ENCODE measurements around the gene GAMT. TPM values are rescaled to one million over a fixed set of nuclear protein-coding genes. Genes with fewer than 3 reads are reported as not detected.
A peak's percentile ranks its signal among the peaks of the same experiment; 100 is the strongest.

GAMT gene
- total and polyA plus RNA-seq, 2 of the 13 experiments (the other 11 are each of a cell fraction or from before 2014, with no cell fraction given), result 115 to 124 TPM

- TF ChIP-seq, protein P1, sequence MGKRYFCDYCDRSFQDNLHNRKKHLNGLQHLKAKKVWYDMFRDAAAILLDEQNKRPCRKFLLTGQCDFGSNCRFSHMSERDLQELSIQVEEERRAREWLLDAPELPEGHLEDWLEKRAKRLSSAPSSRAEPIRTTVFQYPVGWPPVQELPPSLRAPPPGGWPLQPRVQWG (CRISPR knock-in tag; IDR thresholded peaks at IDR 0.05; ENCODE audit: borderline replicate concordance, low read depth), result no peak
- peak; percentile 80 for TF ChIP-seq SALL1 (CRISPR knock-in tag; IDR thresholded peaks at IDR 0.05)
- no peak for TF ChIP-seq BRF2 (CRISPR knock-in tag; IDR thresholded peaks at IDR 0.05)
- TF ChIP-seq ERF (CRISPR knock-in tag; IDR thresholded peaks at IDR 0.05), result peak; percentile 58
- TF ChIP-seq LCORL (IDR thresholded peaks at IDR 0.05), result no peak
- TF ChIP-seq LCORL (CRISPR knock-in tag; IDR thresholded peaks at IDR 0.05), result no peak
- TF ChIP-seq, protein P2, sequence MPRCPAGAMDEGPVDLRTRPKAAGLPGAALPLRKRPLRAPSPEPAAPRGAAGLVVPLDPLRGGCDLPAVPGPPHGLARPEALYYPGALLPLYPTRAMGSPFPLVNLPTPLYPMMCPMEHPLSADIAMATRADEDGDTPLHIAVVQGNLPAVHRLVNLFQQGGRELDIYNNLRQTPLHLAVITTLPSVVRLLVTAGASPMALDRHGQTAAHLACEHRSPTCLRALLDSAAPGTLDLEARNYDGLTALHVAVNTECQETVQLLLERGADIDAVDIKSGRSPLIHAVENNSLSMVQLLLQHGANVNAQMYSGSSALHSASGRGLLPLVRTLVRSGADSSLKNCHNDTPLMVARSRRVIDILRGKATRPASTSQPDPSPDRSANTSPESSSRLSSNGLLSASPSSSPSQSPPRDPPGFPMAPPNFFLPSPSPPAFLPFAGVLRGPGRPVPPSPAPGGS (CRISPR knock-in tag; IDR thresholded peaks at IDR 0.05), result 0 out of 2 replicates have a peak, but pooled peaks have one; percentile 48
- TF ChIP-seq MTF2 (CRISPR knock-in tag; IDR thresholded peaks at IDR 0.05; ENCODE audit: borderline replicate concordance), result peak; percentile 69; the same call in 1 of the 2 replicates
- TF ChIP-seq, protein P3, sequence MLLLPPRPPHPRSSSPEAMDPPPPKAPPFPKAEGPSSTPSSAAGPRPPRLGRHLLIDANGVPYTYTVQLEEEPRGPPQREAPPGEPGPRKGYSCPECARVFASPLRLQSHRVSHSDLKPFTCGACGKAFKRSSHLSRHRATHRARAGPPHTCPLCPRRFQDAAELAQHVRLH (CRISPR knock-in tag; IDR thresholded peaks at IDR 0.05; ENCODE audit: borderline replicate concordance, low read depth), result peak; percentile 77
- TF ChIP-seq PAF1 (CRISPR knock-in tag; IDR thresholded peaks at IDR 0.05), result no peak
- no peak for TF ChIP-seq ZNF124 (CRISPR knock-in tag; IDR thresholded peaks at IDR 0.05)
- TF ChIP-seq ZNF619 (CRISPR knock-in tag; IDR thresholded peaks at IDR 0.05), result 0 out of 2 replicates have a peak, but pooled peaks have one; percentile 56
- no peak; the same call in 1 of the 2 replicates for TF ChIP-seq PITX1 (CRISPR knock-in tag; IDR thresholded peaks at IDR 0.05)
- TF ChIP-seq, protein P4, sequence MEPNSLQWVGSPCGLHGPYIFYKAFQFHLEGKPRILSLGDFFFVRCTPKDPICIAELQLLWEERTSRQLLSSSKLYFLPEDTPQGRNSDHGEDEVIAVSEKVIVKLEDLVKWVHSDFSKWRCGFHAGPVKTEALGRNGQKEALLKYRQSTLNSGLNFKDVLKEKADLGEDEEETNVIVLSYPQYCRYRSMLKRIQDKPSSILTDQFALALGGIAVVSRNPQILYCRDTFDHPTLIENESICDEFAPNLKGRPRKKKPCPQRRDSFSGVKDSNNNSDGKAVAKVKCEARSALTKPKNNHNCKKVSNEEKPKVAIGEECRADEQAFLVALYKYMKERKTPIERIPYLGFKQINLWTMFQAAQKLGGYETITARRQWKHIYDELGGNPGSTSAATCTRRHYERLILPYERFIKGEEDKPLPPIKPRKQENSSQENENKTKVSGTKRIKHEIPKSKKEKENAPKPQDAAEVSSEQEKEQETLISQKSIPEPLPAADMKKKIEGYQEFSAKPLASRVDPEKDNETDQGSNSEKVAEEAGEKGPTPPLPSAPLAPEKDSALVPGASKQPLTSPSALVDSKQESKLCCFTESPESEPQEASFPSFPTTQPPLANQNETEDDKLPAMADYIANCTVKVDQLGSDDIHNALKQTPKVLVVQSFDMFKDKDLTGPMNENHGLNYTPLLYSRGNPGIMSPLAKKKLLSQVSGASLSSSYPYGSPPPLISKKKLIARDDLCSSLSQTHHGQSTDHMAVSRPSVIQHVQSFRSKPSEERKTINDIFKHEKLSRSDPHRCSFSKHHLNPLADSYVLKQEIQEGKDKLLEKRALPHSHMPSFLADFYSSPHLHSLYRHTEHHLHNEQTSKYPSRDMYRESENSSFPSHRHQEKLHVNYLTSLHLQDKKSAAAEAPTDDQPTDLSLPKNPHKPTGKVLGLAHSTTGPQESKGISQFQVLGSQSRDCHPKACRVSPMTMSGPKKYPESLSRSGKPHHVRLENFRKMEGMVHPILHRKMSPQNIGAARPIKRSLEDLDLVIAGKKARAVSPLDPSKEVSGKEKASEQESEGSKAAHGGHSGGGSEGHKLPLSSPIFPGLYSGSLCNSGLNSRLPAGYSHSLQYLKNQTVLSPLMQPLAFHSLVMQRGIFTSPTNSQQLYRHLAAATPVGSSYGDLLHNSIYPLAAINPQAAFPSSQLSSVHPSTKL (CRISPR knock-in tag; IDR thresholded peaks at IDR 0.05), result 0 out of 2 replicates have a peak, but pooled peaks have one; percentile 18
- 0 out of 2 replicates have a peak, but pooled peaks have one; percentile 18 for TF ChIP-seq ZNF331 (CRISPR knock-in tag; IDR thresholded peaks at IDR 0.05)
- TF ChIP-seq, protein P5, sequence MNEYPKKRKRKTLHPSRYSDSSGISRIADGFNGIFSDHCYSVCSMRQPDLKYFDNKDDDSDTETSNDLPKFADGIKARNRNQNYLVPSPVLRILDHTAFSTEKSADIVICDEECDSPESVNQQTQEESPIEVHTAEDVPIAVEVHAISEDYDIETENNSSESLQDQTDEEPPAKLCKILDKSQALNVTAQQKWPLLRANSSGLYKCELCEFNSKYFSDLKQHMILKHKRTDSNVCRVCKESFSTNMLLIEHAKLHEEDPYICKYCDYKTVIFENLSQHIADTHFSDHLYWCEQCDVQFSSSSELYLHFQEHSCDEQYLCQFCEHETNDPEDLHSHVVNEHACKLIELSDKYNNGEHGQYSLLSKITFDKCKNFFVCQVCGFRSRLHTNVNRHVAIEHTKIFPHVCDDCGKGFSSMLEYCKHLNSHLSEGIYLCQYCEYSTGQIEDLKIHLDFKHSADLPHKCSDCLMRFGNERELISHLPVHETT (CRISPR knock-in tag; conservative IDR thresholded peaks at IDR 0.05), result 0 out of 2 replicates have a peak, but pooled peaks have one; percentile 32
- TF ChIP-seq MXD4 (CRISPR knock-in tag; IDR thresholded peaks at IDR 0.05), result no peak
- no peak for TF ChIP-seq CREB3 (CRISPR knock-in tag; IDR thresholded peaks at IDR 0.05)
- no peak for TF ChIP-seq ZBTB42 (CRISPR knock-in tag; IDR thresholded peaks at IDR 0.05)
Measured at GRCh38 chr19:1446713-1447481, 45.6 kb upstream of the GAMT start (continued).

Data from HepG2 (cell line).